Endothelial cell of umbilical vein (primary cell): Measurements from ENCODE around the gene NELFB. TPM values are rescaled to one million over a fixed set of nuclear protein-coding genes. Genes with fewer than 3 reads are reported as not detected.
A peak's percentile ranks its signal among the peaks of the same experiment; 100 is the strongest.

Source experiments
- BruUV-seq: library from RNA; stranded (reverse); fragments of 400-500 nt; replicated peaks from 2 replicates; lab custom pipeline; 2021; lab: Mats Ljungman, UMichigan
- CTCF ChIA-PET: fragments of 300-600, 350-600 bp; sonication (Branson Sonifier 250); formaldehyde crosslinking; loops from one replicate; lab custom pipeline; 2021; ENCODE audit warnings: antibody characterized with exemption, inconsistent platforms; lab: Charles Lee
- POLR2A ChIA-PET: fragments of 300-600, 350-600 bp; sonication (Branson Sonifier 250); formaldehyde crosslinking; loops from one replicate; lab custom pipeline; 2021; ENCODE audit warnings: antibody characterized with exemption, inconsistent platforms; lab: Charles Lee
- DNase-seq: peaks from one replicate; pipeline ENCODE4 v3.0.0-alpha.2; 2011; ENCODE audit warnings: low read depth, low spot score
- FAIRE-seq: peaks from 2 replicates; lab custom pipeline; 2011; peaks lifted over from hg19 to GRCh38; lab: Jason Lieb, UNC
- H2AFZ ChIP-seq: 2 replicates; pipeline ENCODE4 v1.6.0; 2012; ENCODE audit warnings: low read depth, low read length, control low read depth, inconsistent platforms
- H3K27ac ChIP-seq: 2 replicates; pipeline ENCODE4 v1.5.1; 2011; ENCODE audit warnings: low read depth, mild to moderate bottlenecking, control low read depth, low read length, moderate library complexity; ENCODE audit not compliant: insufficient read depth
- H3K27me3 ChIP-seq, 2 experiments: 2 replicates each; pipeline versions ENCODE4 v1.6.0 to v1.6.1; 2011; ENCODE audit warnings: low read length in 2 of 2, mixed read lengths in 1 of 2; ENCODE audit not compliant: control insufficient read depth in 2 of 2, insufficient read depth in 2 of 2
- H3K36me3 ChIP-seq, 2 experiments: 2 replicates in 1 of 2; 3 replicates in 1 of 2; pipeline ENCODE4 v1.5.1; 2011; ENCODE audit warnings: low read length in 2 of 2, mild to moderate bottlenecking in 1 of 2, moderate library complexity in 1 of 2; ENCODE audit not compliant: control insufficient read depth in 2 of 2, insufficient read depth in 2 of 2; ENCODE audit errors: extremely low read depth in 1 of 2
- H3K4me1 ChIP-seq: 3 replicates; pipeline ENCODE4 v1.5.1; 2011; ENCODE audit warnings: mild to moderate bottlenecking, low read length; ENCODE audit not compliant: control insufficient read depth, insufficient read depth; ENCODE audit errors: extremely low read depth
- H3K4me2 ChIP-seq: 2 replicates; pipeline ENCODE4 v1.6.1; 2011; ENCODE audit warnings: low read length, control low read depth, mixed read lengths; ENCODE audit not compliant: insufficient read depth
- H3K4me3 ChIP-seq, 3 experiments: fragments of 200-600 bp in 1 of 3; sonication (generic), shearing (Covaris generic) in 1 of 3; replicated peaks in 1 of 3; 2 replicates each; pipeline ENCODE4 v1.5.1; 2011 to 2016; ENCODE audit warnings: control low read depth in 3 of 3, low read length in 3 of 3, mild to moderate bottlenecking in 2 of 3, inconsistent platforms in 1 of 3, low read depth in 1 of 3, moderate library complexity in 1 of 3; ENCODE audit not compliant: insufficient read depth in 1 of 3
- H3K79me2 ChIP-seq: 2 replicates; pipeline ENCODE4 v1.6.0; 2012; ENCODE audit warnings: low read length, inconsistent platforms; ENCODE audit not compliant: control insufficient read depth, insufficient read depth
- H3K9ac ChIP-seq: replicated peaks from 2 replicates; pipeline ENCODE3; 2011; ENCODE audit warnings: low read length, control low read depth; ENCODE audit not compliant: insufficient read depth; ENCODE audit errors: extremely low read depth
- H3K9me1 ChIP-seq: replicated peaks from 3 replicates; pipeline ENCODE4 v1.6.0; 2011; ENCODE audit warnings: mild to moderate bottlenecking, low read length; ENCODE audit not compliant: control insufficient read depth, insufficient read depth; ENCODE audit errors: extremely low read depth
- H3K9me3 ChIP-seq: replicated peaks from 2 replicates; pipeline ENCODE4 v1.5.1; 2012; ENCODE audit warnings: low read length, inconsistent platforms; ENCODE audit not compliant: control insufficient read depth, insufficient read depth
- H4K20me1 ChIP-seq: replicated peaks from 2 replicates; pipeline ENCODE3; 2011; ENCODE audit warnings: mild to moderate bottlenecking, low read length; ENCODE audit not compliant: control insufficient read depth, insufficient read depth; ENCODE audit errors: extremely low read depth
- POLR2AphosphoS5 ChIP-seq: IDR thresholded peaks from 2 replicates; pipeline ENCODE4 v1.6.1; 2012; ENCODE audit warnings: low read depth, mild to moderate bottlenecking, control low read depth, low read length, moderate library complexity; ENCODE audit not compliant: insufficient read depth
- dilution Hi-C: fragments of 300-500 bp; cut with MboI; formaldehyde crosslinking; loops from one replicate; pipeline ENCODE4 v1.15.0; 2019; ENCODE audit warnings: low sequenced_read_pairs; ENCODE audit not compliant: extremely low pct_ligation_motif_present
- intact Hi-C: fragments of 100-400 bp; cut with micrococcal nuclease; formaldehyde crosslinking; loops from one replicate; pipeline ENCODE4 v1.10.0; 2022
- polyA plus RNA-seq, 4 experiments: library from polyadenylated mRNA; depleted of rRNA in 3 of 4; stranded (reverse) in 3 of 4; unstranded in 1 of 4; fragments of >200 nt; gene quantifications; 2 replicates each; pipeline versions ENCODE4 v1.2.1 to v1.2.3, GENCODE V29; 2011 to 2012; ENCODE audit warnings: missing spikeins in 1 of 4
- total RNA-seq: library from RNA; stranded (reverse); gene quantifications from 2 replicates; pipeline ENCODE4 v1.2.3, GENCODE V29; 2021
- TF ChIP-seq, protein P1 (sequence below): IDR thresholded peaks from 2 replicates; pipeline ENCODE4 v1.6.1; 2011; ENCODE audit not compliant: insufficient read depth, insufficient read length
- TF ChIP-seq, protein P2 (sequence below), 2 donors: IDR thresholded peaks; 1 replicate in 1 of 2; 2 replicates in 1 of 2; pipeline ENCODE4 v1.5.1; 2011; ENCODE audit warnings: low read length in 2 of 2, mild to moderate bottlenecking in 2 of 2, moderate library complexity in 2 of 2, control low read depth in 1 of 2, inconsistent platforms in 1 of 2, low read depth in 1 of 2; ENCODE audit not compliant: insufficient read depth in 1 of 2; ENCODE audit errors: extremely low read depth in 1 of 2

The NELFB gene
- total and polyA plus RNA-seq, 2 donors (not counting 3 experiments of a cell fraction or from before 2014, with no cell fraction given), result 62.3 to 76.1 TPM

DNA sequence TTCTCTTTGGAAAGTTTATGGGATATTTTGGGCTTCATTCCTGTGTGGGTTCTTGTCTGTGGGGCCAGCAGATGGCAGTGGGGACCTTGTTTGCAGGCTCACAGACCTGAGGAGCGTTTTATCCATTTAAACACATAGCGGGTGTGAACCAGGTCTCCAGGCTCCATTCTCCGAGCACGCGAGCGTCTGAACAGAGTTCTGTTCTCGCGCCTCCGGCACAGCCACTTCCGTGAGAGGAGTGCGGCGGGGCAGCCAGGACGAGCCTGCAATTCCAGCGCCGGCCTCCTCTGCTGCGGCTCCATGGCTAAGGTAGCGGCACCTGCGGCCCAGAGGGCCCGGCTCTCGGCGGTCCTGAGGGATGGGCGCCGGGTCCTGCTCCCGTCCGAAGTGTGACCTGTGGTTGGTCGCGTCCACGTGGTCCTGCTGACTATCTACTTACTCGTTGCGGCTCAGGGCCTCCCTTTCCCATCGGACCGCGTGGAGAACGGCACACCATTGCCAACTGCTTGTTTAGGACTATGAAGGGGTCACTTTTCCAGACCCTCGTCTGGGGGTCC lies 39.6 kb downstream of the NELFB start:
- Histone ChIP-seq H3K9ac (peak overlapping the region; percentile 66), H3K9me1 (no peaks in the 10 kb centered on the region), H3K36me3 (no peaks in the 10 kb centered on the region), H3K27me3 (no peaks in the 10 kb centered on the region), H3K27ac (peak overlapping the region; percentile 58), H3K9me3 (no peaks in the 10 kb centered on the region), H4K20me1 (no peaks in the 10 kb centered on the region), H3K4me2 (peak overlapping the region; percentile 10), H3K4me1 (peaks cover 40% of the 10 kb centered on the region), H2AFZ (peak overlapping the region; percentile 15), H3K4me3 (peak overlapping the region in 1 of 3 experiments; percentile 20), H3K79me2 (peaks cover 8% of the 10 kb centered on the region)
- dilution Hi-C loops, result no loop called here
- POLR2A ChIA-PET, result no interaction called here
- no peak for FAIRE-seq
- TF ChIP-seq, protein P1, sequence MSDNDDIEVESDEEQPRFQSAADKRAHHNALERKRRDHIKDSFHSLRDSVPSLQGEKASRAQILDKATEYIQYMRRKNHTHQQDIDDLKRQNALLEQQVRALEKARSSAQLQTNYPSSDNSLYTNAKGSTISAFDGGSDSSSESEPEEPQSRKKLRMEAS, result peak; percentile 77
- no peak for TF ChIP-seq POLR2AphosphoS5
- TF ChIP-seq, protein P2, sequence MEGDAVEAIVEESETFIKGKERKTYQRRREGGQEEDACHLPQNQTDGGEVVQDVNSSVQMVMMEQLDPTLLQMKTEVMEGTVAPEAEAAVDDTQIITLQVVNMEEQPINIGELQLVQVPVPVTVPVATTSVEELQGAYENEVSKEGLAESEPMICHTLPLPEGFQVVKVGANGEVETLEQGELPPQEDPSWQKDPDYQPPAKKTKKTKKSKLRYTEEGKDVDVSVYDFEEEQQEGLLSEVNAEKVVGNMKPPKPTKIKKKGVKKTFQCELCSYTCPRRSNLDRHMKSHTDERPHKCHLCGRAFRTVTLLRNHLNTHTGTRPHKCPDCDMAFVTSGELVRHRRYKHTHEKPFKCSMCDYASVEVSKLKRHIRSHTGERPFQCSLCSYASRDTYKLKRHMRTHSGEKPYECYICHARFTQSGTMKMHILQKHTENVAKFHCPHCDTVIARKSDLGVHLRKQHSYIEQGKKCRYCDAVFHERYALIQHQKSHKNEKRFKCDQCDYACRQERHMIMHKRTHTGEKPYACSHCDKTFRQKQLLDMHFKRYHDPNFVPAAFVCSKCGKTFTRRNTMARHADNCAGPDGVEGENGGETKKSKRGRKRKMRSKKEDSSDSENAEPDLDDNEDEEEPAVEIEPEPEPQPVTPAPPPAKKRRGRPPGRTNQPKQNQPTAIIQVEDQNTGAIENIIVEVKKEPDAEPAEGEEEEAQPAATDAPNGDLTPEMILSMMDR (IDR thresholded peaks at IDR 0.05; ENCODE audit: extremely low read depth in 1 of 2, insufficient read depth in 1 of 2, low read depth in 1 of 2, low read length in 2 of 2), result peak; percentile 33 to 34
- peak; percentile 66 for DNase-seq
- BruUV-seq, result no TSS peak
- intact Hi-C loops, result loop anchor here (1.0 kb wide), 1 partner anchor 151 kb away; no protein-coding TSS in a partner anchor
- CTCF ChIA-PET, result interaction anchor here (0.8 to 2.8 kb wide), 4 partner anchors 7 to 149 kb away, joined by 3 to 20 read pairs (median 9); partner anchors contain the start of genes EXD3, NOXA1 and NRARP
